ENCODE results near the gene TET3.

TET3 gene

DNA sequence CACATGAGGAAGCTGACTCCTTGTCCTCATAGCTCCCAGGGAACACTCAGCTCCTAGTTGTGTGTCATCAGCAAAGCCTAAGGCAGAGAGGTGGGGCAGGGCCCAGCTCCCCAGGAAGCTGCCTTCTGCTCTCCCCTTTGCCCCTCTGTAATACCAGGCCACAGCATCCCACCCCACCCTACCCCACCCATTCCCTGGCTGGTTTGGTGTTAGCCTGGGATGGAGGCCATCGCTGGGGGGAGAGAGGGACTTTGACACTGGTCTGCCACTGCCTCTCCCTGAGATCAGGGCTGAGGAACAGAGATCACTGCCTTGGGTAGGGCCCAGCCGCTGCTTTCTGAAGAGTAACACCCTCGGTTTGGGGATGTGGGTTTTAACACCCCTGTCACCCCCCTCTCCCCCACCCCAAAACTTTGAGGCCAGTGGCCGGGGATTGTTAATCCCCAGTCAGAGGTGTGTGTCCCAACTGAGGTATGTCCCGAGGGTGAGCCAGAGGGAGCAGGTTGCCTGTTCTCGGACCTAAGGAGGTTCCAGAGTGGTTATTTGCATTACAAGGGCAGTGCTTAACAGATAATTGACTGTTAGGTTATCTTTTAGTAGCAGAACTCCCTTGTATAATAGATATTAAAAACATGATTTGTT is 41.4 kb downstream of the TET3 start:
- TF ChIP-seq, protein P1, sequence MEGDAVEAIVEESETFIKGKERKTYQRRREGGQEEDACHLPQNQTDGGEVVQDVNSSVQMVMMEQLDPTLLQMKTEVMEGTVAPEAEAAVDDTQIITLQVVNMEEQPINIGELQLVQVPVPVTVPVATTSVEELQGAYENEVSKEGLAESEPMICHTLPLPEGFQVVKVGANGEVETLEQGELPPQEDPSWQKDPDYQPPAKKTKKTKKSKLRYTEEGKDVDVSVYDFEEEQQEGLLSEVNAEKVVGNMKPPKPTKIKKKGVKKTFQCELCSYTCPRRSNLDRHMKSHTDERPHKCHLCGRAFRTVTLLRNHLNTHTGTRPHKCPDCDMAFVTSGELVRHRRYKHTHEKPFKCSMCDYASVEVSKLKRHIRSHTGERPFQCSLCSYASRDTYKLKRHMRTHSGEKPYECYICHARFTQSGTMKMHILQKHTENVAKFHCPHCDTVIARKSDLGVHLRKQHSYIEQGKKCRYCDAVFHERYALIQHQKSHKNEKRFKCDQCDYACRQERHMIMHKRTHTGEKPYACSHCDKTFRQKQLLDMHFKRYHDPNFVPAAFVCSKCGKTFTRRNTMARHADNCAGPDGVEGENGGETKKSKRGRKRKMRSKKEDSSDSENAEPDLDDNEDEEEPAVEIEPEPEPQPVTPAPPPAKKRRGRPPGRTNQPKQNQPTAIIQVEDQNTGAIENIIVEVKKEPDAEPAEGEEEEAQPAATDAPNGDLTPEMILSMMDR (IDR thresholded peaks at IDR 0.05) = no peak

DNA sequence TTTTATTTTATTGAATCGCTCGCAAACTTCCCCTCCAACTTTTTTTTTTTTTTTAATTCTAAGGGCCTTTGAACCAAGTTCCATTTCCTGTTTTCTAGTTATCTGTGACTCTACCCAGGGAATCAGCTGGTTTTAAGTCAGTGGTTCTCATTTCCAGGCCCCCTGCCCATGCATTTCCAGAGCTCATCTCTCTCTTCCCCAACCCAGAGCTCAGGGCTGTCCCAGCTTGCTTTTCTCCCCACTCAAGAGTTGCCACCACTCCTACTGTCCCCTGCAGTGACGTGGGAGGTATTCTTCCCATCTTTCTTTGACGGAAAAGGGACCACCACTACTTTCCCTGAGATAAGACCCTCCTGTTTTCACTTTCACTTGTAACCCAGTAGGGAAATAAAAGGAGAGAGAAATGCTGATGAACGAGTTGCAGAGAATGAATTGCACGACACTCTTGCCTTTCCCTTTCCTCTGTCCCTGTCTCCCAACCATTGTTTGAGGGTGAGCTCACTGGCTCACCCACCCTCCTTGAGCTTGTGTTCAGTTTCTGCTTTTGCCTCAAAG is 42.1 kb downstream of the TET3 start:
- TF ChIP-seq, protein P1 (IDR thresholded peaks at IDR 0.05) = no peak

DNA sequence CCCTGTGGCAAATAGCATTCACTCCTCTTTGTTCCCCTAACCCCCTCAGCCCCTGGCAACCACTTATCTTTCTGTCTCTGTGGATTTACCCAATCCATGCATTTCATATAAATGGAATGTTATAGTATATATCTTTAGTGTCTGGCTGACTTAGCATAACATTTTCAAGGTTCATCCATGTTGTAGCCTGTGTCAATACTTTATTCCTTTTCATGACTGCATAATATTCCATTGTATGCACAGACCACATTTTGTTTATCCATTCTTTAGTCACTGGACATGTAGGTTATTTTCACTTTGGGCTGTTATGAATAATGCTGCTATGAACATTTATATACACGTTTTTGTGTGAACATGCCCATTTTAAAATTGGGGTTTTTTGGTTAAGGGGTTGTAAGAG is 42.8 kb downstream of the TET3 start:
- TF ChIP-seq, protein P1 (IDR thresholded peaks at IDR 0.05) = no peak

DNA sequence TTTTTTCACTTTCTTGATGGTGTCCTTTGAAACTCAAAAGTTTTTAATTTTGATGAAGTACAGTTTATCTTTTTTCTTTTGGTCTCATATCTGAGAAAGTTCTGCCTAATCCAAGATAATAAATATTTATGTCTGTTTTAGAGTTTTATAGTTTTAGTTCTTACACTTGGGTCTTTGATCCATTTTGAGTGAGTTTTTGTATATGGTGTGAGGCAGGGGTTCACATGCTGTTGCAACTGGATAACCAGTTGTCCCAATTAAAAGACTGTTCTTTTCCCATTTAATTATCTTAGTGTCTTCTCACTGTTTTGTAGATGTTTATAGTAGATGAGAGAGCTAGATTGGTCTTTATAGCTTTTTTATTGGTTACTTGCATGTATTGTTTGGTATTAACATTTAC is 43.6 kb downstream of the TET3 start:
- TF ChIP-seq, protein P1 (IDR thresholded peaks at IDR 0.05) = no peak

DNA sequence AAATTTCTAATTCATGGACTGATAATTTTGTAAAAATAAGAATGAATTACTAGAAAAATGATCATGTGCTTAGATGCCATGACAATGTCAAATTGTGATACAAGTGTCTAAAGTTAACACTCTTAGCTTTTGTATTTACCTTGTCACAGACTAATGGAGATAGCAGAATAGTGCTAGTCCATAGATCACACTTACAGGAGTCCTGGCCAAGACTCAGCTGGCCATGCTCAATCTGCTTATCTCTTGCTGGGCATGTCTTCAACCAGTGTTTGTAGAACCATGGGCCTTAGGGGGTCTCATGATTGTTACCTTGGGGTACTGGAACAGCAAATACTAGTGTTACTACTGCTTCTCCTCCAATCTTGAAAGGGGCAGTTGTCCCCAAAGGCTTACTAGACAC is 44.0 kb downstream of the TET3 start:
- TF ChIP-seq, protein P1 (IDR thresholded peaks at IDR 0.05) = no peak

DNA sequence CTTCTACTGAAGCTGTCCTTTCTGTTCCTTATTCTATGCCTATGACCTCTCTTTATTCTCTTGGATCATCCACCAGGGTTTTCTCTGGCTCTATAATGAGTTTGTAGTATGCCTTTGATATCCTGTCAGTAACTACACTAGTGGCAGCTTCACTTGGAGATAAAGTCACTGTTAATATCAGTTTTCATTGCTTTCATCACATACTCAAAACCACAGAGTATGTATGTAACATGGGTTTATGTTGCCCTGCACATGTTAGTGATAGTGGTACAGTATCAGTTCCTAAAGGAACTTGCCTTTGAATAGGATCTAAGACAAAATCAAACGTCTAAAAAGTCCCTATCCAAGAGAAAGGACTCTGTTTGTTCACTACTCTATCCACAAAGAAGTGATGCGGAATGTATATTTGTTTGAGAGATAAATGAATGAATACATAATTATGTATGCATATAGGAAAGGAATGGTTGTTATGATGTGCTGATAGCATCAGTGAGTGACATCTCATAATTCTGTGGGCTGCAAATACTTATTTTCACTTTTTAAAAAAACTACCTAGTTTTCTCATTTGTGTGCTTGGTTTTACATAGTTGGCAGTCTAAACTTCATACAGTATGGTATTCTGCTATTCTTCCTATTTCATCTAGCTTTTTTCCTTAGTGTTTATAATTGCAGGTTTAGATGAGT is 45.1 kb downstream of the TET3 start:
- TF ChIP-seq, protein P1 (IDR thresholded peaks at IDR 0.05) = no peak

DNA sequence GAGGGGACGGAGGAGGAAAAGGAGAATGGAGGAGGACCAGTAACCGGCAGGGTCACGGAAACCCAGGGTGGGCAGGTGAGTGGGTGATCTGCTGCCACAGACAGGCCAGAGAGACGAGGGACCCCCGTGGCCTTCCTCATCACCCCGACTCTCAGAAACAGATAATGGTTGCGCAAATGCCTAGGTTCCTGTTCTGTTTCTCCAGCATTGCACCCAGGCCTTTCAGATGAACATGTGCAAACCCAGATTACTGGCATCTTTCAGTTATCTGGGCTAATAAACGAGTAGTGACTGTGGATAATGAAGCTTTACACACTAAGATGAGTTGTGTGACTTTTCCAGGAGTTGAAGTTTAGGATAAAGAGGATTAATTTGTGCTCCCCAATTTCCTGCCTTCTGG is 46.5 kb downstream of the TET3 start:
- TF ChIP-seq, protein P1 (IDR thresholded peaks at IDR 0.05) = no peak

Data from LNCAP (cell line).